ENCODE measurements around the gene NEXN.

DNA sequence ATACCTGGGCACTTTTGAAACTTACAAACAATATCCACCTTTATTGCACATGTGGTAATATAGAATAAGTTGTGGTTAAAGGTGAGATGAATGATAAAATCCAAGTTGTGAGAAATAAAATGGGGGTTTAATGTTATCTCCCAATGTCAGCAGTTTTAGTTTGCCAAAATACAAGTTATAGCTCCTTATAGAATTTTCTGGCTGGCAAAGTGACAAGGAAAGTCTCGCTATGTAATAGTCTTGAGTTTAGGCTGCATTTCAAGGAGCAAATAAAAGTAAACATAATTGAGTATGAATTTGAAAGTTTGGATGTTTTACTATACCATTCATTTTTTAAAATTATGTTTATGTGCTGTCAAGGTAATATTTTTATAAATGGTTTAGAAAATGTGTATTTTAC, 15.0 kb upstream of the NEXN start:
- TF ChIP-seq, protein P1, sequence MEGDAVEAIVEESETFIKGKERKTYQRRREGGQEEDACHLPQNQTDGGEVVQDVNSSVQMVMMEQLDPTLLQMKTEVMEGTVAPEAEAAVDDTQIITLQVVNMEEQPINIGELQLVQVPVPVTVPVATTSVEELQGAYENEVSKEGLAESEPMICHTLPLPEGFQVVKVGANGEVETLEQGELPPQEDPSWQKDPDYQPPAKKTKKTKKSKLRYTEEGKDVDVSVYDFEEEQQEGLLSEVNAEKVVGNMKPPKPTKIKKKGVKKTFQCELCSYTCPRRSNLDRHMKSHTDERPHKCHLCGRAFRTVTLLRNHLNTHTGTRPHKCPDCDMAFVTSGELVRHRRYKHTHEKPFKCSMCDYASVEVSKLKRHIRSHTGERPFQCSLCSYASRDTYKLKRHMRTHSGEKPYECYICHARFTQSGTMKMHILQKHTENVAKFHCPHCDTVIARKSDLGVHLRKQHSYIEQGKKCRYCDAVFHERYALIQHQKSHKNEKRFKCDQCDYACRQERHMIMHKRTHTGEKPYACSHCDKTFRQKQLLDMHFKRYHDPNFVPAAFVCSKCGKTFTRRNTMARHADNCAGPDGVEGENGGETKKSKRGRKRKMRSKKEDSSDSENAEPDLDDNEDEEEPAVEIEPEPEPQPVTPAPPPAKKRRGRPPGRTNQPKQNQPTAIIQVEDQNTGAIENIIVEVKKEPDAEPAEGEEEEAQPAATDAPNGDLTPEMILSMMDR (IDR thresholded peaks at IDR 0.05; ENCODE audit: control extremely low read depth in 1 of 3, insufficient read depth in 1 of 3, low read depth in 1 of 3, low read length in 3 of 3), result no peak
- TF ChIP-seq CEBPB (IDR thresholded peaks at IDR 0.05; ENCODE audit: low read depth, low read length) (no peak), CREB1 (IDR thresholded peaks at IDR 0.05) (no peak)
